GM12801 (cell line): ENCODE results near the gene AKAP13.

ENCODE experiments used
- TF ChIP-seq, protein P1 (sequence below): IDR thresholded peaks from one replicate; pipeline ENCODE4 v1.5.1; 2011; ENCODE audit warnings: control low read depth; ENCODE audit not compliant: insufficient read length; ENCODE audit errors: extremely low read depth

AKAP13 gene

DNA sequence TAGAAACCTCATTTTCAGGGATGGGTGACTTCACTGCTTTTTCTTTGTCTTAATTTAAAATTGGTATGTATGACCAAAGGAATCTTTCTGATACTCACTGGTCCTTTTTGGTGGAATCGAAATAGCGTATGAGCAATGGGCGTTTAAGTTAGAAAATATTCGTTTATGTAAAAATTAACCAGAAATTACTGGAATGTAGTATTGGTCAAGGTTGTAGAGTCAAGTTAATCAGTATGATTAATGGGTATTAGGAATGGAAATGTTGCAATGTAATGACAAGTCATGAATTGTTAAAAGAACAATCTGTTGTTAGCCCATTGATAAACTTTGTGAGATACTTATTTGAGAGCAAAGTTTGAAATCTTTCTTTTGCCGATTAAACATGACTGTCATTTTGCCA, 36.9 kb downstream of the AKAP13 start:
- TF ChIP-seq, protein P1, sequence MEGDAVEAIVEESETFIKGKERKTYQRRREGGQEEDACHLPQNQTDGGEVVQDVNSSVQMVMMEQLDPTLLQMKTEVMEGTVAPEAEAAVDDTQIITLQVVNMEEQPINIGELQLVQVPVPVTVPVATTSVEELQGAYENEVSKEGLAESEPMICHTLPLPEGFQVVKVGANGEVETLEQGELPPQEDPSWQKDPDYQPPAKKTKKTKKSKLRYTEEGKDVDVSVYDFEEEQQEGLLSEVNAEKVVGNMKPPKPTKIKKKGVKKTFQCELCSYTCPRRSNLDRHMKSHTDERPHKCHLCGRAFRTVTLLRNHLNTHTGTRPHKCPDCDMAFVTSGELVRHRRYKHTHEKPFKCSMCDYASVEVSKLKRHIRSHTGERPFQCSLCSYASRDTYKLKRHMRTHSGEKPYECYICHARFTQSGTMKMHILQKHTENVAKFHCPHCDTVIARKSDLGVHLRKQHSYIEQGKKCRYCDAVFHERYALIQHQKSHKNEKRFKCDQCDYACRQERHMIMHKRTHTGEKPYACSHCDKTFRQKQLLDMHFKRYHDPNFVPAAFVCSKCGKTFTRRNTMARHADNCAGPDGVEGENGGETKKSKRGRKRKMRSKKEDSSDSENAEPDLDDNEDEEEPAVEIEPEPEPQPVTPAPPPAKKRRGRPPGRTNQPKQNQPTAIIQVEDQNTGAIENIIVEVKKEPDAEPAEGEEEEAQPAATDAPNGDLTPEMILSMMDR, result no peak

- TF ChIP-seq, protein P1, result no peak
These were observed 38.8 kb downstream of the AKAP13 start for GRCh38 chr15:85419161-85419560.

GRCh38 chr15:85421116-85421925, 40.9 kb downstream of the AKAP13 start:
- TF ChIP-seq, protein P1, result no peak

DNA sequence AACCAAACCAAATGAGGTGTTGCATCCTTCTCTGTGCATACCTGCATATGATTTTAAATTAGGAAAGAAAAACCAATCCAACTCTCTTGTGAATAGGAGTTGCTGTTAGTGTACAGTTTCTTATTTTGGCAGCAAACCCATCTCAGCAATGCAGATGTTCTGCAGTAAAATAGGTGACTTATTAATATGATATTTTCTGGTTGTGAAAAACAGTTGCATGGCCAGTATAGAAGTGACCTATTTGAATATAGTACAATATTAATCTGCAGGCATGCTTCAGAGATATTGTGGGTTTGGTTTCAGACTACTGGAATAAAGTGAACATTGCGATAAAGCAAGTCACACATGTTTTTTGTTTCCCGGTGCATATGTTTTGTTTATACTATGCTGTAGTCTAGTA, 42.2 kb downstream of the AKAP13 start:
- TF ChIP-seq, protein P1, result no peak

DNA sequence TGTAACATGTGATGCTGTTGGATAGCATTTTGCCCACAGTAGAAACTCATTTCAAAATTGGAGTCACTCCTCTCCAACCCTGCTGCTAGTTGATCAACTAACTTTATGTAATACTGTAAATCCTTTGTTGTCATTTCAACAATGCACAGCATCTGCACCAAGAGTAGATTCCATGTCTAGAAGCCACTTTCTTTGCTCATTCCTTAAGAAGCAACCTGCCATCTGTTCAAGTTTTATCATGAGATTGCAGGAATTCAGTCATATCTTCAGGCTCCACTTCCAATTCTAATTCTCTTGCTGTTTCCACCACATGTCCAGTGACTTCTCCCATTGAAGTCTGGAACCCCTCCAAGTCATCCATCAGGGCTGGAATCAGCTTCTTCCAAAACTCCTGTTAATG, 42.9 kb downstream of the AKAP13 start:
- TF ChIP-seq, protein P1, result no peak

GRCh38 chr15:85424154-85424553, 43.8 kb downstream of the AKAP13 start:
- TF ChIP-seq, protein P1, result no peak

DNA sequence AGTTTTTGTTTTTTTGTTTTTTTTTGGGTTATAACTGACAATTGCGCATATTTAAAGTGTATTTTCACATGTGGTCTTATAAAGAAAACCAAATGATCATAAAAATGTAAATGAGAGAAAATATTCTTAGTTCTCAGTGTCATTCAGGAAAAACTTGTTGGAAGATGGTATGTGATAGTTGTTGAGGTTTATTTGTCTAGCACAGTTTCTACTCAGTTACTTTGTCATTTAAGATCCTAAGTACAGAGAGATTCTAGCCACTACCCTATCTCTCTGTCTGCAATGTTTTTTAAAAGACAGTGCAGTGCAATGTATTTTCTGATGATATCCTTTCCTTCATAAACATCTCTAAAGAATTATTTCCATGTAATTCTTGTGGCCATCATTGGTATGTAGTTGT, 46.1 kb downstream of the AKAP13 start:
- TF ChIP-seq, protein P1, result no peak
